Endothelial cell of hepatic sinusoid (primary cell): ENCODE measurements around the gene RNF40.

Experiments used
- in situ Hi-C: cut with HindIII; loops from 2 replicates; pipeline ENCODE4 v1.10.0; 2017; ENCODE audit warnings: low sequenced_read_pairs

Gene RNF40

DNA sequence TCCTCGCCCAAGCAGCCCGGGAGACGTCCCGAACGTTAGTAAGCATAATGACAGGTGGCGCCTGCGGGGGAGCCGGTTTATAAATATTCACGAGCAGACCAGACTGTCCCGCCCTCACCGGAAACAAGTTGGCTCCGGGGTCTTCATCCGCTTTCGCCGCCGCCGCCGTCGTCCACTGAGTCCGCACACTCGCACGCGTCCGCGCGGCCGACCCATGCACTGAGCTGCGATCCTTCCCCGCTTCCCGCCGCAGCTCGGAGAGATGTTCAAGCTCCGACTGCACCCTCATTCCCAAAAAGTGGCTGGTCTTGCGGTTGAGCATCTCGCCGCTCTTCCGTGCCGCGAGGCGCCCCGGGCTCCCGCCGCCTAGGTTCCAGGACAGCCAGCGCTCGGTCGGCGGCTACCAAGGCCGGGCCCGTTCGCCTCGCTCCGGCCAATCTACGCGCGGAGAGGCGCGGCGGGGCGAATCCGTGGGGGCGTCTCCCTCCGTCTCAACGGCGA is 645 bp upstream of the RNF40 start:
- in situ Hi-C loops, result no loop called here

DNA sequence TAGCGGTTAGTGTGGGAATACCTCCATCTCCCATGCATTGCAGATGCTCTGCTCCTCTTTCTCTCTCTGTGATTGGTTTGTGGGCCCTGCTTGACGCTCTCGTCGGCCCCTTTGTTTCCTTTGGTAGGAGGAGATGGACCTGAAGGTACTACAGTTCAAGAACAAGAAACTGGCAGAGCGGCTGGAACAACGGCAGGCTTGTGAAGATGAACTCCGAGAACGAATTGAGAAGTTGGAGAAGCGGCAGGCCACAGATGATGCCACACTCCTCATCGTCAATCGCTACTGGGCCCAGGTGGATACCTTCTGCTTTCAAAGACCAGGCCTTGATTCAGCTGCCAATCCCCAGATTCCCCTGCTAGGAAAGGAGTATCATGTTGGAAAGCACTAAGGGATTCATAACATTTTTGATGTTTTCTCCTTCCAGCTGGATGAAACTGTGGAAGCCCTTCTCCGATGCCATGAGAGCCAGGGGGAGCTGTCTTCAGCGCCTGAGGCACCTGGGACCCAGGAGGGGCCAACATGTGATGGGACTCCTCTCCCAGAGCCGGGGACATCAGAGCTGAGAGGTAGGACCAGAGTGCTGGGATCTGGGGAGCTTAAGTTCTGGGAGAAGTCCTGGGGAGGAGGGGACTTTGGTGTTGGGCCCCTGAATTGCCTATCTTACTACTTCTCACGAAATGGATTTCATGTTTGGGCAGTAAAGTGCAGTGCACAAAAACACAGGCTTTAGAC is 1.0 kb downstream of the RNF40 start:
- in situ Hi-C loops, result no loop called here

DNA sequence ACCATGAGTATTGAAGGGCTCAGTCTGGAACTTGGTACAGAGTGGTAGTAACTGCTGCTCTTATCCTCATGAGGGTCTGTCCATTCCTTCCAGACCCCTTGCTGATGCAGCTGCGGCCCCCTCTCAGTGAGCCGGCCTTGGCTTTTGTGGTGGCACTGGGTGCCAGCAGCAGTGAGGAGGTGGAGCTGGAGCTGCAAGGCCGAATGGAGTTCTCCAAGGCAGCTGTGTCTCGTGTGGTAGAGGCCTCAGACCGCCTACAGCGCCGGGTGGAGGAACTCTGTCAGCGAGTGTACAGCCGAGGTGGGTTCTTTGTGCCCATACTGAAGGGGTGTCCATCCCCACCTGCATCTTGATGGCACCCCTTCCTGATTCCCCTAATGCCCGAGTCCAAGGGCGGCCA is 2.0 kb downstream of the RNF40 start:
- in situ Hi-C loops, result no loop called here

DNA sequence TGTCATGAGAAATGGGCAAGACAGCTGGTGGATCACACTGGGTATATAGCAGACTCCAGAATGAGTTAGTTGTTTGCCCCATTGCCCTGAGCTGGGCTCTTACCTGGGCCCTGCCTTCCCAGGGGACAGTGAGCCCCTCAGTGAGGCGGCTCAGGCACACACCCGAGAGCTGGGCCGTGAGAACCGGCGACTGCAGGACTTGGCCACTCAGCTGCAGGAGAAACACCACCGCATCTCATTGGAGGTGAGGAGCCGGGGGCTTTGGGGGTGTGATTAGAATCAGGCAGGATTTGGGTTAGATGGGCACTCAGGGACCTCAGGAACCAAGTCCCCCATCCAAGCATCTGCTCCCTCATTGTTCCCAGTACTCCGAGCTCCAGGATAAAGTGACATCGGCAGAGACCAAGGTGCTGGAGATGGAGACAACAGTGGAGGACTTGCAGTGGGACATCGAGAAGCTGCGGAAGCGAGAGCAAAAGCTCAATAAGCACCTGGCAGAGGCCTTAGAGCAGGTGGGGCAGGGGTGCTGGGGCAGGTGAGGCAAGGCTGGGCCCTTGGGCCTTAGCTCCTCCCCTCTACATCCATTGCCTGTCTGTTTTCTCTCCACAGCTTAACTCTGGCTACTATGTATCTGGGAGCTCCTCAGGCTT is 2.8 kb downstream of the RNF40 start:
- in situ Hi-C loops, result no loop called here

DNA sequence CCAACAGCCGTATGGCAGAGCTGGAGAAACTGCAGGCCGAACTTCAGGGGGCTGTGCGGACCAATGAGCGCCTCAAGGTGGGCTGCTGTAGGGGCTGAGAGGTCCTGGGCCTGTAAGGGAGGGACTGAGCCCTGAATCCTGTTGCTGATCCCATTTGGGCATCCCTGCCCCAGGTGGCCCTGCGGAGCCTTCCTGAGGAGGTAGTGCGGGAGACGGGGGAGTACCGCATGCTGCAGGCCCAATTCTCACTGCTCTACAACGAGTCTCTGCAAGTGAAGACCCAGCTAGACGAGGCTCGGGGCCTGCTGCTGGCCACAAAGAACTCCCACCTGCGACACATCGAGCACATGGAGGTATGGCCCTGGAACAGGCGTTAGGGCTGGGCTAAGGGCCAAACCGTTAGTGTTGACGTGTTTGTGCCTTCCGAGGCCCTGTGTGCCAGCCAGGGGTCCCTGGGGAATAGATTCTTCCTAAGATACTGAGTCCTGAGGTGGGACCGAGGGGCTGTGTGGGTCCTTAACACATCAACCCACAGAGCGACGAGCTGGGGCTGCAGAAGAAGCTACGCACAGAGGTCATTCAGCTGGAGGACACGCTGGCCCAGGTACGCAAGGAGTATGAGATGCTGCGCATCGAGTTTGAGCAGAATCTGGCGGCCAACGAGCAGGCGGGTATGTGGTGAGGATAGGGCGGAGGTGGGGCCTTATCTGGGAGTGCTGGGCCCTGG is 4.2 kb downstream of the RNF40 start:
- in situ Hi-C loops, result no loop called here

DNA sequence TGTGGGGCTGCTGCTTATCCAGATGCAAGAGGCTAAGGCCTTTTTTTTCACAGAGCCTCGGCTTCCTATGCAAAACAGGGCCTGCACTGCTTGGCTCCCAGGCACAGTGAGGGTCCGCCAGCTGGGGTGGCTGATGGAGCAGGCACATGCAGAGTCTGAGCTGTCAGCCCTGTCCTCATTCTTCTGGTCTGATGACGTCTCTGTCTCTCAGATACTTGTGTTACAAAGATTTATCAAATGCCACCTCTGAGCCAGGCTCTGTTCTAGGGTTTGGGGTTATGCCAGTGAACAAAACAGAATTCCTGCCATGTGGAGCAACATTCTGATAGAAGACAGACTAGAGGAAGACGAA is 4.8 kb downstream of the RNF40 start:
- in situ Hi-C loops, result no loop called here

DNA sequence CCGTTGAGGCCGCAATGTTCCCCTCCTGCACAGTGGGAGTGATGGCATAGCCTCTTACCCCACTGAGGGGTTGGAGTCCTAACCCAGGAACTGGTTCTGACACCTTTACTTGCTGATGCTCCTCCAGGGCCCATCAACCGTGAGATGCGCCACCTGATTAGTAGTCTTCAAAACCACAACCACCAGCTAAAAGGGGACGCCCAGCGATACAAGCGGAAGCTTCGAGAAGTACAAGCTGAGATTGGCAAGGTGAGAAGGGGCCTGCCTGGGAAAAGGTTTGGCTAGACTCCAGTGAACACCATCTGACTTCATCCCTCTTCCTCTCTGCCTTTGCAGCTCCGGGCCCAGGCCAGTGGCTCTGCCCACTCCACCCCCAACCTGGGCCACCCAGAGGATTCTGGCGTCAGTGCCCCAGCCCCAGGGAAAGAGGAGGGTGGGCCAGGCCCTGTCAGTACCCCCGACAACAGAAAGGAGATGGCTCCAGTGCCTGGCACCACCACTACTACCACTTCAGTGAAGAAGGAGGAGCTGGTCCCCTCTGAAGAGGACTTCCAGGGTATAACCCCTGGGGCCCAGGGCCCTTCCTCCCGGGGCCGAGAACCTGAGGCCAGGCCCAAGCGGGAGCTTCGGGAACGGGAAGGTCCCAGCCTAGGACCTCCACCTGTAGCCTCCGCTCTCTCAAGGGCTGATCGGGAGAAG is 5.8 kb downstream of the RNF40 start:
- in situ Hi-C loops, result no loop called here

DNA sequence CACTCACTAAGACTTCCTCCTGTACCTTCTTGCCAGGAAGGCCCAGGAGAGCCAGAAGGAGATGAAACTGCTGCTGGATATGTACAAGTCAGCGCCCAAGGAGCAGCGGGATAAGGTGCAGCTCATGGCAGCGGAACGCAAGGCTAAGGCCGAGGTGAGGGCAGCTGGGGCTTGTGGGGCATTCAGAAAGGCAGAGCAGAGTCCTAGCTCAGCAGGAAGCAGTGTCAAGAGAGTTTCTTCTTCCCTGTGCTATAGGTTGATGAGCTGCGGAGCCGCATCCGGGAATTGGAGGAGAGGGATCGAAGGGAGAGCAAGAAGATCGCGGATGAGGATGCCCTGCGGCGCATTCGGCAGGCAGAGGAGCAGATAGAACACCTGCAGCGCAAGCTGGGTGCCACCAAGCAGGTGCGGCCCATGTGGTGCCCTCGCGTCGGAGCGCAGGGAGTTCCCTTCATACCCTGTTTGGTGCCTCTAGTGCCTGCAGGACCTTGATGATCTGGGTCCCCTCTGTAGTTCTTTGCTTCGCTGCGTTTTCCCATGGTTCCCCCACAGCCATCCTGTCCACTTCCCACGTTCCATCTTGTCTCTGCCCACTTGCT is 6.6 kb downstream of the RNF40 start:
- in situ Hi-C loops, result no loop called here

DNA sequence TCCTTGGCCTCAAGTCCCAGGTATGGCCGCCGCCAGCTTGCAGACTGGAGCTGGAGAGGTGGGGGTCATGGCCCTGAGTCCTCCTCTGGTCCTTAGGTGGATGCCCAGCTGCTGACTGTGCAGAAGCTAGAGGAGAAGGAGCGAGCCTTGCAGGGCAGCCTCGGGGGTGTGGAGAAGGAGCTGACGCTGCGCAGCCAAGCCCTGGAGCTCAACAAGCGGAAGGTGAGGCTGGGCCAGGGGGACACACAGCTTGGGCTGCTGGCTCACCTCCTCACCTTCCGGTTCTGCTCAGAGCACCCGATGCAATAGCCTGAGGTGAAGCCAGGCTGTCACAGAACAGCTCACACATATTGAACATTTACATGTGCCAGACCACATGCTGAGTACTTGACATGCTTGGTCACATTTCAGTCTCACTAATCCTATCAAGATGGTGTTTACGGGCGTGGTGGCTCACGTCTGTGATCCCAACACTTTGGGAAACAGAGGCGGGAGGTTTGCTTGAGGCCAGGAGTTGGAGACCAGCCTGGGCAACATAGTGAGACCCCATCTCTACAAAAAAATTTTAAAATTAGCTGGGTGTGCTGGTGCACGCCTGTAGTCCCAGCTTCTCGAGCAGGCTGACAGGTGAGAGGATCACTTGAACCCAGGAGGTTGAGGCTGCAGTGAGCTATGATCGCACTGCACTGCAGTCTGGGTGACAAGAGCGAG is 7.4 kb downstream of the RNF40 start:
- in situ Hi-C loops, result loop anchor here (5.0 kb wide), 1 partner anchor 108 kb away; no protein-coding TSS in a partner anchor

DNA sequence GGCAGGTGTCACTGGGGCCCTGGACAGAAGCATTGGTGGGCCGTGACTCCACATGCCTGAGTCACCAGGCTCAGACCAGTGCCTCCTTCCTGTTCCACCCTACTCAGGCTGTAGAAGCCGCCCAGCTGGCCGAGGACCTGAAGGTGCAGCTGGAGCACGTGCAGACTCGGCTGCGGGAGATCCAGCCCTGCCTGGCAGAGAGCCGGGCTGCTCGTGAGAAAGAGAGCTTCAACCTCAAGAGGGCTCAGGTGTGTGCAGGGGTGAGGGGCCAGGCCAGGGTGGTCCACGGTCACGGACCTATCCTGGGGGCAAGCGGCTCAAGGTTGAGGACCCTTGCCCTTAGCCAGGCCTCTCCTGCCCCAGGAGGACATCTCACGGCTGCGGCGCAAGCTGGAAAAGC is 9.6 kb downstream of the RNF40 start:
- in situ Hi-C loops, result loop anchor here (5.0 kb wide), 1 partner anchor 106 kb away; no protein-coding TSS in a partner anchor

DNA sequence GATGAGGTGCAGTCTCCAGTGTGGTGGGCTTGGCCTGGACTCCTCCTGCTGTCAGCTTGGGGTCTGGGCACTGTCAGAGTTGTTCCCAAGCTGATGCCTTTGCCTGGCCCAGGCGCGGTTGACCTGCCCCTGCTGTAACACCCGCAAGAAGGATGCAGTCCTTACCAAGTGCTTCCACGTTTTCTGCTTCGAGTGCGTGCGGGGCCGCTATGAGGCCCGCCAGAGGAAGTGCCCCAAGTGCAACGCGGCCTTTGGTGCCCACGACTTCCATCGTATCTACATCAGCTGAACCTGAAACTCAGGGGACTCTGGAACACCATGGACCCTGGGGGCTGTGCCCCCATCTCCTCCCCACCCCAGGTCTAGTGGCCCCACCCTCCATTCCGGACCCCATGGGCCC is 11.7 kb downstream of the RNF40 start:
- in situ Hi-C loops, result loop anchor here (5.0 kb wide), 1 partner anchor 103 kb away; no protein-coding TSS in a partner anchor

DNA sequence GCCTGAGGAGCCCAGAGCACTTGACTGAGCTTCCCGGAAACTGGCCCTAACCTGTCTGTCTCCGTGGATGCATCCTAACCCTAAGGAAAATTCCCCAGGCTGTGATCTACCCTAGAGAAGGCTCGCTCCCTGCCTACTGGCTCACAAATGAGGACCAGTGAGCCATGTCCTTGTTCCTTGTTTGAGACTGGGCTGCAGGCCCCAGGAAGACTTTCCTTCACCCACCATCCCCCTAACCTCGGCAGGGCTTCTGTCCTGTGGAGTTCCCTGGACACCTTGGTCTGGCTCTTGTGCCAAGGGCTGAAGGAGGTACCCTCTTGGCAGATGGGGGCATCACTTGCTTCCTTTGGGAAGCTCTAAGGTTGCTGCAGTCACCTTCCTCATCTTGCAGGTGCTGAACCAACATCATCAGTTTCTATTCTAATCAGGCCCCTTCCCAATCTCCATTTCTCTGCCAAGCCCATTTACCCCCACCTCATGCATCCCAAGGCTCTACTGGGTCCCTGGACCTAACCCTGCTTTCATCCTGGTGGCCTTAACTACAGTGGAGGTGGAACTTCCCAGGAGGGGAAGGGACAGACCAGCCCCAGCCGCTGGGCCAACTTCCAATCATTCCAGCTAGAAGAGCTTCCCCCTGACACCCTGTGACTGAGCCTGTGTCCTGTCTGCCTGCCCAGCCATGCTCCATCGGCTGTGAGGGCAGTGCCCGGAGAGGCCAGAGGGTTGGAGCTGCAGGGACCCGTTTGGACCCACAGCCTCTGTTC is 12.4 kb downstream of the RNF40 start:
- in situ Hi-C loops, result loop anchor here (5.0 kb wide), 1 partner anchor 103 kb away; no protein-coding TSS in a partner anchor

DNA sequence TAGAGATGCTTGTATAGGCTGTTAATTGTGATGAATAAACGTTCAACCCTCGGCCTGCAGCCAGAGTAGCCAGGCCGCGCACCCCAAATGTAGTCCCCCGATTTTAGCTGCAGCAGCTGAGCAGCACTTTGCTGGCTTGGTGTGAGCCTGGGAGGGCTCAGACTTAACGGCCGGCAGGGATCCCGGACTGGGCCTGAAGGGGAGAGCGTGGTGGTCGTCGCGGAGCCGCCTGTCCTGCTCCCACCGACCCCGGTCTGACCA is 12.9 kb downstream of the RNF40 start:
- in situ Hi-C loops, result no loop called here

DNA sequence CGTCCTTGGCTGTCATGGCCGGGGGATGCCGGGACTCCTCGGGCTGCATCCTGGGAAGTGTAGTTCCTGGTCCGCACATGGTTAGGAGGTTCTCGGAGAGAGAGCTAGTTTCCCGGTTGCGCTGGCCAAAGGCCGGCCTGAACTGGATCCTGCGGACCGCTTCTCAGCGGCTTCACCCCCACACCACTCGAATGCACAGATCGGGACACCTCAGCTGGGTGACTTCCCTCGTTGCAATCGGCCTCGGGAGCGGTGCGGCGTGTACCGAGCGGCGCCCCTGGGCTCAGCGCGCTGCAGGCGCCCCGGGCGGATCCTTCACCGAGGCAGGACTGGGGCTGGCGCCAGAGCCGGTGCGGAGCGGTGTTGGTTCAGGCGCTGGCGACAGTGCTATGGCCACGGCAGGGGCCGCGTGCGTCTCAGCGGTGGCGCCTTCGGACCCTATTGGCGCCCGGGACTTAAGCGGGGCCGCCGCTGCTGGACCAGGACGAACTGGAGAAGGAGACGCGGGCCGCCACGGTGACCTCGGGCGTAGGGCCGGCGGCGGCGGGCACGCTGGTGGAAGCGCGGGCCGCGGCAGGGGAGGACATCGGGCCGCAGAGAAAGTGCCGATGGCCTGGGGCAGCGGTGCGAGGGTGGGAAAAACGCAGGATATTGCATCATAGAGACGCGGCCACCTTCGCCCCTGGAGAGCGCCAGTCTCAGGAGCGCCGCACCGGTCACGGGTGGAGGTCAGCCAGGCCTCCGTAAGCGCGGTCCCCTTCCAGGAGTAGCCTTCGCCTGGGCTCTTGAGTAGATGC is 13.5 kb downstream of the RNF40 start:
- in situ Hi-C loops, result no loop called here

DNA sequence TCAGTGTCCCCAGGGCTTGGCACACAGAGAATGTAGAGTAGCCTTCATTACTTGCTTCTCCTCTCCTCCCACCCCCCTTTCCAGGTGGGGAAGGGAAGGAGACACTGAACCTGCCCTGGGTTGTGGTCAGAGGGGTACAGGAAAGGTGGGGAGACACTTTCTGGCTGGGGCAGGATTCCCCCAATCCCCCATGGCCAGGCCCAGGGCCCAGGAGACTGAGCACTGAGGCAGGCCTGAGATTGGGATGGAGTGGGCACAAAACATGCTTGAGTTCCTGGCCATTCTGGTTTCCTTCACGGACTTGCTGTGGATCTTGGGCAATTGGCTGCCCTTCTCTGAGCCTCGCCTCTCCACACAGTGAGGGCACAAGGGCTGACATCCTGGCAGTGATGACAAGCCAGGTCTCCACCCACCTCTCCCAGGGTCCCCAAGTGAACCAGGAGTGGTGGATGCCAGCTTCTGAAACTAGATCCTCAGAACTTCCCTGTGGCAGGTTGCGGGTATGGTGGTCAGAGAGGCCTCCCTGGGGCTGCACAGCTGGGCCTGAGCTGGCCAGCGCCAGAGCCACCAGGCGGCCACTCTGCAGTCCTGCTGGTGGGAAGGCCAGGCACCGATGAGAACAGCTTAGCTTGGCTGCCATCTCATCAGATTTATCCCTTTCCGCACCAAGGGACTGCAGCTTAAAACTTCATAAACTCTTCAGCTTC is 15.6 kb downstream of the RNF40 start:
- in situ Hi-C loops, result no loop called here

DNA sequence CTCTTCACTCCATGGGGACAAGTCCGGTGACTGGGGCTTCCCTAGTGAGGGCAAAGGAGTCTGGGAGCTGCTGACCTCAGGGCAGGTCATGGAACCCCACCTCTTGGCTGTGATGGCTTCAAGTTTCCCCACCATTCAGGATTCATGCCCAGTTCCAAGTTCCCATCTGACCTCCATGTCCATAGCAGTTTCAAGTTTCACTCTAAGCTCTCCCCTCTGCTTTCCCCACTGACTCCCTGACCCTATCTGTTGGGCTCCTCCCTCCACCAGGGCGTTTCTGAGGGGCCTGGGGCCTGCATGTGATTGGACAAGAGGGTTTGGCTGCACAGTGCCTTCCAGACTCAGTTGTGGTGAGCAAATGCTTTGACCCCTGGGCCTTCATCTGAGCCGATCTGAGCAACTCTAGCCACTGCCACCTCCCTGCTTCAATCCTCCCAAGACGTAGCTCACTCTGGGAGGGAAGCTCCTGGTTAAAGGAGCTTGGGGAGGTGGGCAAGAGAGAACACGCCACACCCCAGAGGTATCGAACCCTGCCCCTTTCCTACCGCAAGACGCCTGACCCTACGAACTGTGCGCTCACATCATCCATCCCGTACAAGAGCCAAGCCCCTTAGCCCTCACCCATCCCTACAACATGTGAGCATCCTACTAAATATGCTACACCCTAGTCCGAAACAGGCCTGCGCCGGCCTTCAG is 16.6 kb downstream of the RNF40 start:
- in situ Hi-C loops, result no loop called here

DNA sequence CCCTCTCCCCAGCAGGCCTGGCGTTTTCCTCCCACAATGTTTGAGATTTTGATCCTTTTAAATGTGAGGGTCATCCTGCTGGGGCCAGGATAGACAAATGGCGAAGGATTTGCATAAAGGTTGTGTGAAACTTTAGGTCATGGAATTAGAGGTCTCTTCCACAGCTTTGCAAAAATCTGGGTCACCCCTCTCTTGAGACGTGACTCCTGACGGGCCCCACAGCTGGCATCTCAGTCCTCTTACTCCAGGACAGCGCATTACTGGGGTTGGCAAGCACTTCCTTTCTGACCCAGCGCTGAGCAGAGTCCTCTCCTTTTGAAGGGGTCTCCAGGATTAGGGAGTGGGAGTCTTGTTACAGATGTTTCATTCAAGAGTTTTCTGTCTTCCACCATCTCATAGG is 17.5 kb downstream of the RNF40 start:
- in situ Hi-C loops, result no loop called here

DNA sequence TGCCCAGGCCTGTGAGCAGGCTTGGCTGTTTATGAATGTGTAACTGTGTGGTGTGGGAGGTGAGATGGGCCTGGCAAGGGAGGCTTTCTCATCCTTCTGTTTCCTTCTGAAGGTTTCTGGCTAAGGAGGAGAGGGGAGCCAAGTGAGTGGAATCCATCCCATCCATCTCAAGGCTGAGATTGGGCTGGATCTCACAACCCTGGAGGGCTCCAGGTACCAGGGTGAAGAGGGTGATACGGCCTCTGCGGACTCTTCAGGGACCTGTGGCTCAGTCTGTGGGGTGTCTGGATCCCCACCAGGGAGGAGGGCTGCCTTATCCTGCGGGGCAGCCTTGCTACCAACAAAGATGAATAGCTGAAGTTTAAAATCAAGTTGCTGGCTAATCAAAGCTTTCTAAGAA is 17.9 kb downstream of the RNF40 start:
- in situ Hi-C loops, result loop anchor here (5.0 kb wide), 2 partner anchors 68 to 167 kb away; partner anchors contain the start of gene ORAI3
